HL-60 (cell line): Measurements from ENCODE around the gene RAD9B.
"Not testable (repeated sequence)": the region's sequence is repeated elsewhere in the genome, so short reads cannot be mapped to it uniquely, and the experiment has no call there.

Experiments used
- DNase-seq, 2 experiments: peaks; one replicate each; pipeline ENCODE4 v3.0.0-alpha.2; 2010 to 2020; ENCODE audit warnings: low read depth in 1 of 2, low spot score in 1 of 2
- H3K27ac ChIP-seq: fragments of 250-450 bp; sonication (Bioruptor Pico); replicated peaks from 2 replicates; pipeline ENCODE4 v1.5.1; 2020; ENCODE audit warnings: mild to moderate bottlenecking, moderate library complexity
- H3K27me3 ChIP-seq: fragments of 250-450 bp; sonication (Bioruptor Pico); 2 replicates; pipeline ENCODE4 v1.5.1; 2021; ENCODE audit warnings: mild to moderate bottlenecking, moderate library complexity; ENCODE audit not compliant: insufficient read depth, poor library complexity, severe bottlenecking
- H3K4me3 ChIP-seq: replicated peaks from 2 replicates; pipeline ENCODE4 v1.5.1; 2011; ENCODE audit warnings: mild to moderate bottlenecking, control low read depth, low read length; ENCODE audit not compliant: insufficient read depth
- CTCF ChIP-seq: IDR thresholded peaks from one replicate; pipeline ENCODE4 v1.5.1; 2011; ENCODE audit warnings: low read length, control low read depth, inconsistent platforms; ENCODE audit not compliant: insufficient read depth
- GABPA ChIP-seq: IDR thresholded peaks from 2 replicates; pipeline ENCODE4 v1.6.1; 2012; ENCODE audit warnings: low read depth
- POLR2AphosphoS5 ChIP-seq: IDR thresholded peaks from 2 replicates; pipeline ENCODE4 v1.6.1; 2012; ENCODE audit warnings: low read depth
- REST ChIP-seq: IDR thresholded peaks from 2 replicates; pipeline ENCODE4 v1.6.1; 2012; ENCODE audit warnings: low read depth; ENCODE audit not compliant: insufficient replicate concordance
- SPI1 ChIP-seq: IDR thresholded peaks from 2 replicates; pipeline ENCODE4 v1.6.1; 2012; ENCODE audit warnings: low read depth, mild to moderate bottlenecking, borderline replicate concordance
- long read RNA-seq: library from polyadenylated mRNA; unstranded; transcript quantifications from one replicate; pipeline ENCODE4 v2.0.0, GENCODE V29; 2020

RAD9B gene
- long read RNA-seq, partial matches to known transcripts, result 0 of 9 reads
- long read RNA-seq, other reads (novel, unspliced or antisense), result 6 of 9 reads

GRCh38 chr12:110501752-110502738, at the start of gene RAD9B, which contains the start of gene VPS29:
Gene RAD9B, plus strand, starts transcription at chr12:110502331. Its CDS starts 7 bp downstream, at chr12:110502338.
Gene VPS29, minus strand, starts transcription at chr12:110502111. Its CDS starts 60 bp downstream, at chr12:110502051.
- Histone ChIP-seq H3K4me3 (peak within 1 kb of the TSS; percentile 73), H3K27ac (peak within 1 kb of the TSS; percentile 98), H3K27me3 (no peaks in the 10 kb centered on the region)
- DNase-seq, result peak; percentile 99 to 100
- TF ChIP-seq CTCF, result no peak
- no peak; the same call in 1 of the 2 replicates for TF ChIP-seq GABPA
- TF ChIP-seq SPI1, result peak; percentile 25; the same call in 1 of the 2 replicates
- peak; percentile 60 for TF ChIP-seq REST
- TF ChIP-seq POLR2AphosphoS5, result peak; percentile 96

- no peak overlapping the region for H3K4me3 ChIP-seq
- peak overlapping the region; percentile 26 for H3K27ac ChIP-seq
- DNase-seq, result no peak
- H3K27me3 ChIP-seq, result no peaks in the 10 kb centered on the region
- TF ChIP-seq GABPA, result no peak
- TF ChIP-seq CTCF, result no peak
- no peak for TF ChIP-seq SPI1
- no peak for TF ChIP-seq POLR2AphosphoS5
- TF ChIP-seq REST, result no peak
These were observed 48.4 kb upstream of the RAD9B start for GRCh38 chr12:110453569-110454296.

- no peak for DNase-seq
- TF ChIP-seq REST, result no peak
- TF ChIP-seq GABPA, result no peak
- TF ChIP-seq CTCF, result no peak
- TF ChIP-seq POLR2AphosphoS5, result no peak
- no peak for TF ChIP-seq SPI1
- no peak overlapping the region for H3K4me3 ChIP-seq
- H3K27ac ChIP-seq, result no peak overlapping the region
- no peaks in the 10 kb centered on the region for H3K27me3 ChIP-seq
These were observed 43.4 kb upstream of the RAD9B start for GRCh38 chr12:110458756-110459155.

- not testable (repeated sequence) for H3K27me3 ChIP-seq, DNase-seq, H3K27ac ChIP-seq
These were observed 40.9 kb upstream of the RAD9B start for GRCh38 chr12:110461189-110461588.

More at GRCh38 chr12:110461189-110461588, 40.9 kb upstream of the RAD9B start:
- H3K4me3 ChIP-seq, result not testable (repeated sequence)
